ENCODE results near the gene ANKFY1. TPM values are rescaled to one million over a fixed set of nuclear protein-coding genes. Genes with fewer than 3 reads are reported as not detected.
"Not testable (repeated sequence)": the region's sequence is repeated elsewhere in the genome, so short reads cannot be mapped to it uniquely, and the experiment has no call there.

ANKFY1 gene
- polyA plus RNA-seq, 3 donors = 43.7 to 48.4 (median 44.5) TPM

DNA sequence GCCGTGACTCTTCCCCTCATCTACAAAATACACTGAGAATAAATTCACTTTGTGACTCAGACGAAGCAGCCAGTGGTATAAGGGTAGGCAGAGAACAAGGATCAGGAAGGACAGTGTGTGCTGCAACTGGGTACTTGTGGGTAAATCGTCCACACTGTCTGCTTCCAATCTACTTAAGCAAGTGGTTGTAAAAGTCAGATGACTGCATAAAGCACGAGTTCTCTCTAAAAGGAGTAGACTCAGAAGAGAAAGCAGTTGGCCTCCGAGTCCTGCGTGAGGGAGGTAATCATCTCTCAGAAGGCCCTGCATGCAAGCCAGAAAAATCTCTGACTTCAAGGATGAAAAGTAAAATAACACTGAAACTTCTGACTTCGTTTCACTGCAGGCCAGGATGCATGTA lies 43.1 kb downstream of the ANKFY1 start:
- DNase-seq (ENCODE audit: low read depth in 3 of 3, low spot score in 2 of 3) = no peak

DNA sequence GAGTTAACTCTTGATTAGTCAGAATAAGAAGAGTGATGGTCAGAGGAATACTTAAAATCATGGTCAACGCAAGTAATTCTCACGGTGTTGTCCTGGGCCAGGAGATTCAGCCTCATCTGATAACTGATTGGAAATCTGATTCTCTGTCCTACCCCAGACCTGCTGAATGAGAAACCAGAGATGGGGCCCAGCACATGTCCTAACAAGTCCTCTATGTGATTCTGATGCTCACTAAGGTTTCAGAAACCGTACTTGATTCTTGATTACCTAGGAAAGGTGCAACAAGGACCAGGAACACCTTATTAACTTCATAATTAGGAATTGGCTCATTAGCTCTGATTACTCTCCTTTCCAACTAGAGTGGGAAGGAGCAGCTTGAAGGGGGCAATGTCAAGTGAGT lies 44.5 kb downstream of the ANKFY1 start:
- DNase-seq (ENCODE audit: low read depth in 3 of 3, low spot score in 2 of 3) = no peak

DNA sequence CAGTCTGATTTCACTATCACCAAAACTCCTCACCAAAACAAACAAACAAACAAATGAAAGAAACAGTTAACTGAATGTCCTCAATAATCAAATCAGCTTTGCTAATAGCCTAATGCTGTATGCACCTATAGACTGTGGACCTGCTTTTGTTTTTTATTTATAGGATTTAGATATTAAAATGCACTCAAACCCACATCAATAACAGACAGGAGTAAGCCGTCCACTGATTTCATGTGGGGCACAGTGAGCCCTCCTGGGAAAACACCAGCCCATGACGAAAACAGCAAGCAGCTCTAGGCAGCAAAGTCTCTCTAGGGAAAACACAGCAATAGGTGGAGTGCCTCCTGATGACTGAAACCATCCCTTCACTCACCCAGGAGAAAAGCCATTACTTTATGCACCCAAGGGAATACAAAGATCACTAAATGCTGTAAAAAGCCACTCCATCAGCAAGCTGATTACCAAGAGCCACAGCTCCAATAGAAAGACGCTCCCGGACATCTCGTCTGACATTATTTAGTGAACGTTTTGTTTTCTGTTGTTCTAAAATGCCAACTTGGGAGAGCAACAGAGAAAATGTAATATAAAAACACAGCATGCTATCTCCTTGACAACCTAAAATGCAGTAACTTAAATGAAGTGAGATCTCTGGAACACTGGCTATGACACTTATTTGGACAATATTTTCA lies 47.8 kb downstream of the ANKFY1 start:
- DNase-seq (ENCODE audit: low read depth in 3 of 3, low spot score in 2 of 3) = no peak

GRCh38 chr17:4214157-4214556 lies 49.6 kb downstream of the ANKFY1 start:
- no peak for DNase-seq (ENCODE audit: low read depth in 3 of 3, low spot score in 2 of 3)

DNA sequence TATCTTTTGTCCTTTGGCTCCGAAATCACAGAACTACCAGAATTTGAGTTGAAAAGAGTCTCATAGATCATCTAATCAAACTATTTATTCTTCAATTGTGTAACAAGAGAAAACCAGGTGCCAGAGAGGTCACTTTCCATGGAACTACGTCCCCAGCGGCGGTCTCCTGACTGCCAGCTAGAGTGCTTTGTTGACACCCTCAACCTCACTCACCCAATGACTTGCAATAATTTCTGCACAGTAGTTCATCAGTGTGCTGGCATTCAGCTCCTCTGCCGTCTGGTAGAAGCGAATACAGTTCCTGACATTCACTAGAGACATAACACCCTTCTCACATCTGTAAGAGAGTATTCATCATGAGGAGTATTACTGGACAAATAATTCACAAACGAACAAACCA lies 54.2 kb downstream of the ANKFY1 start:
- DNase-seq (ENCODE audit: low read depth in 3 of 3, low spot score in 2 of 3) = no peak

DNA sequence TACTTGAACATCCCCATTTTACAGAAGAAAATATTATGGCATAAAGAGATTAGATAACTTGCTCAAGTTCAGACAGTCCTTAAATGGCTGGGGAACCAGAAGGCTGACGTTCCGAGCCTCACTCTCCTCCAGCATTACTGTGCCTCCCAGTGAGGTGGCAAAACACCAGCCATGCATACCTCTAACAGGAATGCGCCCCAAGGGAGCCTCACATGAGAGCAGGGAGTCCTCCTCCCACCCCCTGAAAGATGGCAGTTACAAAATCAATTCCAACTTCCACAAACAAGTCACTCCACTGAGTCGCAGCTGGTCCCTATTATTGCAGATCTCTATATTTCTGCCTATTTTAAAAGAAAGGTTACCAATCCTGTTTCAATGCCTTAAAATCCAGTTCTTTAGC lies 55.5 kb downstream of the ANKFY1 start:
- no peak for DNase-seq (ENCODE audit: low read depth in 3 of 3, low spot score in 2 of 3)

DNA sequence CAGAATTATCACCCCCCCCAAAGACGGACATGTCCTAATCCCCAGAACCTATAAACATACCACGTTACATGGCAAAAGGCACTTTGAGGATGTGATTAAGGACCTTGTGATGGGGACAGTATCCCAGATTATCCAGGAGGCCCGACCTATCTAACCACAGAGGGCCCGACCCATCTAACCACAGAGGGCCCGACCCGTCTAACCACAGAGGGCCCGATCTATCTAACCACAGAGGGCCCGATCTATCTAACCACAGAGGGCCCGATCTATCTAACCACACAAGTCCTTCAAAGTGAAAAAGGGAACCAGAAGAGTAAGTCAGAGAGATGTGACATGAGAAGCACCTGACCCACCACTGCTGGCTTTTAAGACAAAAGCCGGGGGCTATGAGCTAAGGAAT lies 56.8 kb downstream of the ANKFY1 start:
- DNase-seq (ENCODE audit: low read depth in 3 of 3, low spot score in 2 of 3) = no peak

DNA sequence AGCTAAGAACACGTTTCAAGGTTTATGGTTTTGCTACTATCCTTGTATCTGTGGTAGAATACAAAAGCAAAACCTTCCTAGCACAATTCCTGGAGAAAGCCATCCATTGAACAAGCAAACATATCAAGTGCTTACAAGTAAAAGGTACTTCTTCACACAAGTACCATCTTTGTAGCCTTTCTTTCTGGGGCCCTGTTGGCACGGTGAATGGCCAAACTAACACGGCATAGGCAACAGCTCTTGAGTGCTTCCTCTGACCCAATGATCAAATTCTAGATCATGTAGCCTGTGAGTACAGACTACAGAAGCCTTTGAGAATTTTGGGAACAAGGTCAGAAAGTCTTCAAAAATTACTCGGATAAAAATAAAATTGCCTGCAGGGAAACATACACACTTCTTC lies 57.9 kb downstream of the ANKFY1 start:
- no peak for DNase-seq (ENCODE audit: low read depth in 3 of 3, low spot score in 2 of 3)

DNA sequence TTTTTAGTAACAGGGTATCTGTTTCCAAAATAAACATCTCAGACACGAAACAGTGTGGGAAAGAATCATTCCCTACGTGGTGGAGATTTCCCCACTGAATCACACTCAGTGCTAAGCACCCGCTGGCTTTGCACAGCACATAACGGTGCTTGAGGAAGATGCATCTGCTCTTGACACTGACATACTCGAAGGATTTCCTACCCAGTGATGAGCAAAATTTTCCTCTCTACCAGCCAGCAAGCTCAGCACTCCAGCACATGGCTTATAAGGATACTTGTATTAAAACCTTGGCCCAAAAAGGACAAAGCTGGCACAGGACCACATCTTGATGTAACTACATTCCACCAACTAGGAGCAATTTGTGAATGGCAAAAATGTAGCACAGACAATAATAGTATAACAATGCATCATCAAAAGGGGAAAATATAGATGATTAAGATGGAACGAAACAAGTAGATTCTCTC lies 59.0 kb downstream of the ANKFY1 start:
- no peak for DNase-seq (ENCODE audit: low read depth in 3 of 3, low spot score in 2 of 3)

GRCh38 chr17:4204190-4204589 lies 59.6 kb downstream of the ANKFY1 start:
- DNase-seq (ENCODE audit: low read depth in 3 of 3, low spot score in 2 of 3) = no peak

DNA sequence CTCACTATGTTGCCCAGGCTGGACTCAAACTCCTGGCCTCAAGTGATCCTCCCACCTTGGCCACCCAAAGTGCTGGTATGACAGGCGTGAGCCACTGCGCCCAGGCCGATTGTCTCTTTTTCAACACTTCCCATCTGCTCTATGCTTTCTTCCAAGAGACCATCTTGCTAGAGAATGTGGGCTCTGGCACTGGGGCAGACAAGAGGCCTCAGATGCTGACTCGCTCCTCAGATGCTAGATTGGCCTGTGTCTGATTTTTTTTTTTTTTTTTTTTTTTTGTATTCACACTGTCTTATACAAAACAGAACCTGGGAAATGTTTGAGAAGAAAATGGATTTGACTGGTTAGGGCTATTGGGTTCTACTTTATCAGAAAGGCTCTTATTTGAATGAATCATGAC lies 62.6 kb downstream of the ANKFY1 start:
- no peak for DNase-seq (ENCODE audit: low read depth in 3 of 3, low spot score in 2 of 3)

- no peak for DNase-seq (ENCODE audit: low read depth in 3 of 3, low spot score in 2 of 3)
Observed at GRCh38 chr17:4199818-4200402, 63.9 kb downstream of the ANKFY1 start.

DNA sequence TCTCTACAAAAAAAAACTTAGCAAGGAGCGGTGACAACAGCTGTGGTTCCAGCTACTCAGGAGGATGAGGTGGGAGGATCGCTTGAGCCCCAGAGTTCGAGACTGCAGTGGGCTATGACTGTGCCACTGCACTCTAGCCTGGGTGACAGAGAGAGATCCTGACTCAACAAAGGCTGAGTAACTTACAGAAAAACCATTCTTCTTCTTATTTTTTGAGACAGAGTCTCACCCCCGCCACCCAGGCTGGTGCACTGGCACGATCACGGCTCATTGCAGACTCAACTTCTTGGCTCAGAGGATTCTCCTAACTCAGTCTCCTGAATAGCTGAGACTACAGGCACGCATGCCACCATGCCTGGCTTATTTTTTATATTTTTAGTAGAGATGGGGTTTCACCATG lies 64.8 kb downstream of the ANKFY1 start:
- DNase-seq (ENCODE audit: low read depth in 3 of 3, low spot score in 2 of 3) = no peak

GRCh38 chr17:4195306-4195705 lies 68.5 kb downstream of the ANKFY1 start:
- no peak for DNase-seq (ENCODE audit: low read depth in 3 of 3, low spot score in 2 of 3)

- DNase-seq (ENCODE audit: low read depth in 3 of 3, low spot score in 2 of 3) = no peak
Observed at GRCh38 chr17:4194796-4195195, 69.0 kb downstream of the ANKFY1 start.

- DNase-seq (ENCODE audit: low read depth in 3 of 3, low spot score in 2 of 3) = not testable (repeated sequence)
Observed at GRCh38 chr17:4190791-4191190, 73.0 kb downstream of the ANKFY1 start.

- no peak for DNase-seq (ENCODE audit: low read depth in 3 of 3, low spot score in 2 of 3)
Observed at GRCh38 chr17:4189280-4189679, 74.5 kb downstream of the ANKFY1 start.

DNA sequence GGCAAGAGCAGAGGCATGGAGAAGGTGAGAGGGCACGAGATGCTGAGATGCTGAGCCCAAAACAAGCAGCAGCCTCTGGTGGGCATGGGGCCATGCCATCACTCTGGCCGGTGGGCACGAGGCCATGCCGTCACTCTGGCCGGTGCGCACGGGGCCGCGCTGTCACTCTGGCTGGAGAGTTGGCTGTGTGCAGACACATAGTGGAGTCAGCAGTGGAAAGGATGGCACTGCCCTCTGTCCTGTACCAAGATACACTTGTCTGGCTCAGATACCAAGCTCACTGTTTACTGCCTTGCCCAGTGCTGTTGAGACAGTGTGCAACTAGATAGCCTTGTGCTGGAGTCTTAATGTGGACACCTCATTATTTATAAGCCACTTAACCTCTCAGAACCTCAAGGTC lies 75.7 kb downstream of the ANKFY1 start:
- DNase-seq (ENCODE audit: low read depth in 3 of 3, low spot score in 2 of 3) = no peak

GRCh38 chr17:4187076-4187475 lies 76.7 kb downstream of the ANKFY1 start:
- DNase-seq (ENCODE audit: low read depth in 3 of 3, low spot score in 2 of 3) = no peak

DNA sequence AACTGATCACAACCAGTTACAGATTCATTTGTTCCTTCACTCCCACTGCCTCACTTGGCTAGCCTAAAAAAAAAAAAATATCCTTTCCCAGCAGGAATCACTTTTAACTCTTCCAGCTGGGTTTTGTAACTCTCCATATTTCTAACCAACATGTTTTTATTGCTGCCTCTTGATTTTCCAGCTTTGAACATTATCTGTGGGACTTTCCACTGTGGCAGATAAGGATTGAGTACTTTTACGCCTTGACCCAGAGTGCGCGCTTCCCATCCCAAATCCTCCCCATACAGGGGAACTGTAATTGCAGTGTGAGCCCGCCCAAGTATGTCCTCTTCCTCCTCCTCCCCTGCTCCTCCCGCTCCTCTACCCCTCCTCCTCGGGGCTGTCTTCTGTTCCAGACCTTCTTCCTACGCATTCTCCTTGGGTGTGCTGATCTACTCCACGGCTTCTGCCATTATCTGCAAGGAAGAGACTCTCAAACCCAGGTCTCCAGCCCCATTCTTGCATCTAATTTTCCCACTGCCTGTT lies 77.4 kb downstream of the ANKFY1 start:
- no peak for DNase-seq (ENCODE audit: low read depth in 3 of 3, low spot score in 2 of 3)

- no peak for DNase-seq (ENCODE audit: low read depth in 3 of 3, low spot score in 2 of 3)
Observed at GRCh38 chr17:4185656-4186055, 78.1 kb downstream of the ANKFY1 start.

DNA sequence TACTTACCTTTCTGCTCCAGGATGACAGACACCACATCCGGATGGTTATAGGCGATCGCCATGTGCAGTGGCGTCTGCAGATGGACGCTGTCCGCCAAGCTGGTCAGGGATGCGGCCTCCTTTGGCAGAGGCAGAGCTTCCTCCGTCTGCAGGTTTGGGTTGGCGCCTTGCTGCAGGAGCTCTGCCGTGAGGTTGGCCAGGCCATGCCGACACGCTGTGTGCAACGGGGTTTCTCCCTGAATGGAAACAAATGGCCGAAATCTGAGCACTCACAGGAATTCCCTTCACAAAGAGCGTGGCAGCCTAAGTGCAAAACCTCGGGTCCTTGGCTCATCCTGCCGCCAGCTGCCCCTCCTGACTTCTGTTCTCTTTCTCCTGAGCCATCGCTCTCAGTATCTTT lies 79.0 kb downstream of the ANKFY1 start:
- DNase-seq (ENCODE audit: low read depth in 3 of 3, low spot score in 2 of 3) = no peak
